B cell (primary cell): Measurements from ENCODE around the gene S100A5. TPM values are rescaled to one million over a fixed set of nuclear protein-coding genes. Genes with fewer than 3 reads are reported as not detected.

Experiments used
- ATAC-seq: fragments of 200-7000 bp; cut with Tn5 transposase; one replicate; pipeline ENCODE4 v1.10.0; 2021; ENCODE audit warnings: low read depth, mild to moderate bottlenecking, moderate number of reproducible peaks, moderate library complexity
- CTCF ChIA-PET: fragments of 350-600 bp; sonication (Branson Sonifier 250); formaldehyde crosslinking; loops from one replicate; lab custom pipeline; 2021; ENCODE audit warnings: antibody characterized with exemption, inconsistent platforms; lab: Charles Lee
- POLR2A ChIA-PET: fragments of 350-600 bp; sonication (Branson Sonifier 250); formaldehyde crosslinking; loops from one replicate; lab custom pipeline; 2021; ENCODE audit warnings: antibody characterized with exemption; lab: Charles Lee
- DNase-seq: peaks from one replicate; pipeline ENCODE4 v3.0.0; 2013
- H2AFZ ChIP-seq: 2 replicates; pipeline ENCODE4 v1.6.1; 2012; ENCODE audit warnings: mild to moderate bottlenecking, low read depth, low read length; ENCODE audit not compliant: insufficient read depth, poor library complexity, severe bottlenecking
- H3K27ac ChIP-seq, 2 donors: 1 replicate in 1 of 2; 2 replicates in 1 of 2; pipeline ENCODE4 v1.5.1; 2012 to 2013; ENCODE audit warnings: low read length in 2 of 2, mild to moderate bottlenecking in 2 of 2, moderate library complexity in 1 of 2
- H3K27me3 ChIP-seq, 4 experiments: fragments of 200-600 bp in 1 of 4; sonication (generic) in 1 of 4; replicated peaks in 1 of 4; 1 replicate in 2 of 4; 2 replicates in 2 of 4; pipeline versions ENCODE4 v1.6.1 to v1.7.0; 2013 to 2016; ENCODE audit warnings: low read length in 3 of 4, mild to moderate bottlenecking in 2 of 4, mixed read lengths in 1 of 4, moderate library complexity in 1 of 4; ENCODE audit not compliant: insufficient read depth in 4 of 4, control insufficient read depth in 3 of 4; ENCODE audit errors: control extremely low read depth in 1 of 4
- H3K36me3 ChIP-seq, 2 experiments: replicated peaks in 1 of 2; 1 replicate in 1 of 2; 2 replicates in 1 of 2; pipeline versions ENCODE4 v1.6.1 to v1.7.1; 2013; ENCODE audit warnings: low read length in 1 of 2; ENCODE audit not compliant: insufficient read depth in 2 of 2, control insufficient read depth in 1 of 2; ENCODE audit errors: control extremely low read depth in 1 of 2, extremely low read depth in 1 of 2
- H3K4me1 ChIP-seq, 2 donors: fragments of 200-600 bp in 1 of 2; sonication (generic) in 1 of 2; 1 replicate in 1 of 2; 2 replicates in 1 of 2; pipeline versions ENCODE4 v1.5.1 to v1.6.1; 2013 to 2017; ENCODE audit warnings: low read length in 2 of 2; ENCODE audit not compliant: control insufficient read depth in 2 of 2, insufficient read depth in 2 of 2
- H3K4me2 ChIP-seq: replicated peaks from 2 replicates; pipeline ENCODE3; 2012; ENCODE audit warnings: mild to moderate bottlenecking, low read depth, low read length; ENCODE audit not compliant: poor library complexity, severe bottlenecking
- H3K4me3 ChIP-seq, 5 experiments: fragments of 200-600 bp in 1 of 5; sonication (generic) in 1 of 5; 1 replicate in 3 of 5; 2 replicates in 2 of 5; pipeline versions ENCODE4 v1.5.1 to v1.7.0; 2011 to 2016; ENCODE audit warnings: low read length in 4 of 5, mild to moderate bottlenecking in 4 of 5, low read depth in 2 of 5, control low read depth in 1 of 5, moderate library complexity in 1 of 5; ENCODE audit not compliant: insufficient read depth in 1 of 5; ENCODE audit errors: control extremely low read depth in 1 of 5, extremely low read depth in 1 of 5
- H3K79me2 ChIP-seq: fragments of 200-600 bp; sonication (generic); one replicate; pipeline ENCODE4 v1.6.0; 2016; ENCODE audit warnings: low read length; ENCODE audit not compliant: control insufficient read depth, insufficient read depth
- H3K9ac ChIP-seq: fragments of 200-600 bp; sonication (generic); 2 replicates; pipeline ENCODE4 v1.6.1; 2017; ENCODE audit warnings: mild to moderate bottlenecking, low read length, moderate library complexity
- H3K9me3 ChIP-seq, 3 donors: one replicate each; pipeline versions ENCODE4 v1.6.1 to v1.7.1; 2013; ENCODE audit warnings: low read length in 2 of 3; ENCODE audit not compliant: control insufficient read depth in 2 of 3, insufficient read depth in 1 of 3; ENCODE audit errors: control extremely low read depth in 1 of 3
- H4K20me1 ChIP-seq: 2 replicates; pipeline ENCODE4 v1.6.0; 2012; ENCODE audit warnings: mild to moderate bottlenecking, low read length; ENCODE audit not compliant: insufficient read depth, control insufficient read depth, poor library complexity, severe bottlenecking
- H3K27ac Mint-ChIP-seq: one replicate; pipeline ENCODE4 v1.8.0; 2021; ENCODE audit warnings: mixed read lengths
- H3K27me3 Mint-ChIP-seq: one replicate; pipeline ENCODE4 v1.8.0; 2021; ENCODE audit warnings: mixed read lengths
- H3K4me1 Mint-ChIP-seq: one replicate; pipeline ENCODE4 v1.8.0; 2021; ENCODE audit warnings: mixed read lengths
- H3K4me3 Mint-ChIP-seq: one replicate; pipeline ENCODE4 v1.8.0; 2021; ENCODE audit warnings: mixed read lengths
- H3K9me3 Mint-ChIP-seq: one replicate; pipeline ENCODE4 v1.8.0; 2022; ENCODE audit warnings: mixed read lengths; ENCODE audit not compliant: insufficient read depth
- EZH2 ChIP-seq: IDR thresholded peaks from 2 replicates; pipeline ENCODE4 v1.6.1; 2012; ENCODE audit warnings: borderline replicate concordance, low read depth, mild to moderate bottlenecking, moderate library complexity, low read length; ENCODE audit not compliant: insufficient read depth, poor library complexity, severe bottlenecking
- WGBS: methylation state at CpG from one replicate; pipeline ENCODE4 v1.1.5; 2013; ENCODE audit warnings: missing lambda C conversion rate; ENCODE audit not compliant: insufficient coverage; 5-methylcytosine and 5-hydroxymethylcytosine counted together
- intact Hi-C: fragments of 100-400 bp; cut with micrococcal nuclease; formaldehyde crosslinking; loops from one replicate; pipeline ENCODE4 v1.10.0; 2022
- polyA plus RNA-seq: library from polyadenylated mRNA; depleted of rRNA; stranded (reverse); fragments of >200 nt; gene quantifications from 2 replicates; pipeline ENCODE4 v1.2.3, GENCODE V29; 2012
- total RNA-seq, 2 donors: library from RNA; stranded (reverse); fragments of 120-200 nt in 1 of 2; gene quantifications; 1 replicate in 1 of 2; 2 replicates in 1 of 2; pipeline versions ENCODE4 v1.2.3 to v1.2.4, GENCODE V29; 2013 to 2022
- TF ChIP-seq, protein P1 (sequence below): fragments of 200-600 bp; IDR thresholded peaks from one replicate; pipeline ENCODE4 v1.8.0; 2022; ENCODE audit warnings: antibody characterized with exemption, mild to moderate bottlenecking

Gene S100A5
- total and polyA plus RNA-seq, 2 donors (not counting 1 experiment from before 2014, with no cell fraction given) = 0.64 TPM; not detected in 1

DNA sequence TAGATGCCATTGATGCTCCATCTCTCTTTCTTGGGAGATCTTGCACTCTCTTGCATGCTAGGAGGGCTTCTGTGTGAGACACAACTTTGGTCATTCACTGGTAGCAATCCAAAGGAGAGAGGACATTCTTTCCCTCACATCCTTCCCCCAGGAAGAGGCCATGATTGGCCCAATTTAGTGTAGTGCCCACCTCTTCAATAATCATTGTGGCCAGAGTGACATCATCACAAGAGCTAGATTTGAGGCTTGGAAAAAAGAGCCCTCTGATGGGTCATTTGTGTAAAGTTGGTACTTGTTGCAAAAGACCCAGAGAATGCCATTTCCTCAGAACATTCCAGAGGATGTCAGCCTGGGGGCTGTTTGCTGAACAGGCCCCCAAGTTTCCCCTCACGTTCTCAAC, 35.2 kb downstream of the S100A5 start:
- H4K20me1 ChIP-seq = no peaks in the 10 kb centered on the region
- H3K79me2 ChIP-seq = no peaks in the 10 kb centered on the region
- no peaks in the 10 kb centered on the region for H3K9me3 Mint-ChIP-seq
- H3K27me3 Mint-ChIP-seq = peaks cover 4% of the 10 kb centered on the region
- H3K27ac Mint-ChIP-seq = no peak overlapping the region
- H3K9me3 ChIP-seq = no peaks in the 10 kb centered on the region
- TF ChIP-seq, protein P1, sequence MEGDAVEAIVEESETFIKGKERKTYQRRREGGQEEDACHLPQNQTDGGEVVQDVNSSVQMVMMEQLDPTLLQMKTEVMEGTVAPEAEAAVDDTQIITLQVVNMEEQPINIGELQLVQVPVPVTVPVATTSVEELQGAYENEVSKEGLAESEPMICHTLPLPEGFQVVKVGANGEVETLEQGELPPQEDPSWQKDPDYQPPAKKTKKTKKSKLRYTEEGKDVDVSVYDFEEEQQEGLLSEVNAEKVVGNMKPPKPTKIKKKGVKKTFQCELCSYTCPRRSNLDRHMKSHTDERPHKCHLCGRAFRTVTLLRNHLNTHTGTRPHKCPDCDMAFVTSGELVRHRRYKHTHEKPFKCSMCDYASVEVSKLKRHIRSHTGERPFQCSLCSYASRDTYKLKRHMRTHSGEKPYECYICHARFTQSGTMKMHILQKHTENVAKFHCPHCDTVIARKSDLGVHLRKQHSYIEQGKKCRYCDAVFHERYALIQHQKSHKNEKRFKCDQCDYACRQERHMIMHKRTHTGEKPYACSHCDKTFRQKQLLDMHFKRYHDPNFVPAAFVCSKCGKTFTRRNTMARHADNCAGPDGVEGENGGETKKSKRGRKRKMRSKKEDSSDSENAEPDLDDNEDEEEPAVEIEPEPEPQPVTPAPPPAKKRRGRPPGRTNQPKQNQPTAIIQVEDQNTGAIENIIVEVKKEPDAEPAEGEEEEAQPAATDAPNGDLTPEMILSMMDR = no peak
- no peak for TF ChIP-seq EZH2
- ATAC-seq = no peak
- CTCF ChIA-PET = interaction anchor here (1.9 to 11.1 kb wide), 2 partner anchors 10 to 65 kb away, joined by 6 to 227 read pairs; no protein-coding TSS in a partner anchor
- H3K27ac ChIP-seq = no peak overlapping the region
- H2AFZ ChIP-seq = no peak overlapping the region
- H3K27me3 ChIP-seq = no peaks in the 10 kb centered on the region
- H3K4me1 ChIP-seq = no peaks in the 10 kb centered on the region
- no peak overlapping the region for H3K9ac ChIP-seq
- no peak overlapping the region for H3K4me2 ChIP-seq
- POLR2A ChIA-PET = no interaction called here
- no peak overlapping the region for H3K4me3 Mint-ChIP-seq
- WGBS = no CpG with 5 or more reads among the region's 1 CpG
- no peaks in the 10 kb centered on the region for H3K36me3 ChIP-seq
- no peak overlapping the region for H3K4me3 ChIP-seq
- H3K4me1 Mint-ChIP-seq = no peaks in the 10 kb centered on the region
- intact Hi-C loops = no loop called here
- no peak for DNase-seq

DNA sequence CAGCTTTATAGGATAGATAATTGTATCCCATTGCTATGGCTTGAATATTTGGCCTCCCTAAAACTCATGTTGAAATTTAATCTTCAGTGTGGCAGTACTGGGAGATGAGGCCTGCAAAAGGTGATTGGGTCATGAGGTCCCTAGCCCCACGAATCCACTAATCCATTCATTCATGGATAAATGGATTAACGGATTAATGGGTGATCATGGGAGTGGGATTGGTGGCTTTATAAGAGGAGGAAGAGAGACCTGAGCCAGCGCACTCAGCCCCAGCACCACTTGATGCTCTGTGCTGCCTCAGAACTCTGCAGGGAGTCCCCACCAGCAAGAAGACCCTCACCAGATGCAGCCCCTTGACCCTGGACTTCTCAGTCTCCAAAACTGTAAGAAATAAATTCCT, 37.0 kb downstream of the S100A5 start:
- H3K9me3 ChIP-seq = no peaks in the 10 kb centered on the region
- ChIA-PET CTCF (interaction anchor here (11.1 kb wide), 1 partner anchor 67 kb away, joined by 227 read pairs; no protein-coding TSS in a partner anchor), POLR2A (no interaction called here)

More for the DNA sequence above, 37.0 kb downstream of the S100A5 start:
- WGBS = 88% methylated on average over 1 of the region's 3 CpGs
- H3K79me2 ChIP-seq = no peaks in the 10 kb centered on the region
- no peak overlapping the region for H3K27ac ChIP-seq
- no peaks in the 10 kb centered on the region for H3K4me1 ChIP-seq
- Mint-ChIP-seq H3K4me3 (no peak overlapping the region), H3K9me3 (no peaks in the 10 kb centered on the region), H3K27me3 (peaks cover 14% of the 10 kb centered on the region), H3K27ac (no peak overlapping the region), H3K4me1 (no peaks in the 10 kb centered on the region)
- intact Hi-C loops = no loop called here
- peaks cover 0 to 7% (median 3%) of the 10 kb centered on the region in 4 experiments for H3K27me3 ChIP-seq
- H2AFZ ChIP-seq = no peak overlapping the region
- ATAC-seq (no peak), DNase-seq (no peak)
- TF ChIP-seq, protein P1 = no peak
- no peak for TF ChIP-seq EZH2
- no peak overlapping the region for H3K4me3 ChIP-seq
- H4K20me1 ChIP-seq = no peaks in the 10 kb centered on the region
- H3K9ac ChIP-seq = no peak overlapping the region
- no peak overlapping the region for H3K4me2 ChIP-seq
- no peaks in the 10 kb centered on the region for H3K36me3 ChIP-seq
